ENCODE data around the gene SYT8. TPM values are rescaled to one million over a fixed set of nuclear protein-coding genes. Genes with fewer than 3 reads are reported as not detected.
"Not testable (repeated sequence)": the region's sequence is repeated elsewhere in the genome, so short reads cannot be mapped to it uniquely, and the experiment has no call there.

The SYT8 gene
- polyA plus RNA-seq, 1 of the 3 experiments (the other 2 are of a cell fraction): not detected

- 77% methylated on average over 19 of the region's 28 CpGs for WGBS (ENCODE audit: low lambda C conversion rate)
Observed at GRCh38 chr11:1875093-1875850, 40.5 kb downstream of the SYT8 start.

GRCh38 chr11:1875851-1876301 is 41.1 kb downstream of the SYT8 start:
- not testable (repeated sequence) for H3K9me2 ChIP-seq; H4K20me1 ChIP-seq (ENCODE audit: insufficient read depth); H3K27me3 ChIP-seq (ENCODE audit: insufficient read depth); H3K9me3 ChIP-seq; H3K79me2 ChIP-seq (ENCODE audit: insufficient read depth); H3K4me3 ChIP-seq (ENCODE audit: low read depth in 2 of 2, low read length in 1 of 2); H3F3A ChIP-seq (replicated peaks; ENCODE audit: insufficient read depth); H3K36me3 ChIP-seq (replicated peaks in 1 of 2; ENCODE audit: control insufficient read depth in 1 of 2, insufficient read depth in 2 of 2, low read length in 1 of 2); H2AFZ ChIP-seq (ENCODE audit: low read depth); H3K9ac ChIP-seq; DNase-seq
- CTCF ChIA-PET: interaction anchor here (0.6 to 5.2 kb wide), 25 partner anchors 9 to 280 kb away, joined by 3 to 49 read pairs (median 6); partner anchors contain the start of genes CTSD, H19, SYT8 and TNNI2
- Histone ChIP-seq H3K4me1 (ENCODE audit: control insufficient read depth in 1 of 2, insufficient read depth in 2 of 2, low read depth in 1 of 2, low read length in 1 of 2) (peaks cover 0 to 46% of the 10 kb centered on the region in 2 experiments; a peak in 2 of 4 replicates), H3K4me2 (peak overlapping the region; percentile 60; the same call in 1 of the 2 replicates), H3K27ac (ENCODE audit: low read depth in 2 of 2, low read length in 1 of 2) (peak overlapping the region in 1 of 2 experiments; percentile 78; a peak in 1 of 4 replicates)
- POLR2A ChIA-PET: interaction anchor here (1.4 to 2.4 kb wide), 5 partner anchors 41 to 122 kb away, joined by 4 to 11 read pairs (median 7); partner anchors contain the start of genes H19 and SYT8
- 88% methylated on average over 6 of the region's 13 CpGs for WGBS (ENCODE audit: low lambda C conversion rate)

More at GRCh38 chr11:1875093-1875850, 40.5 kb downstream of the SYT8 start:
- Histone ChIP-seq H3K36me3 (replicated peaks in 1 of 2; ENCODE audit: control insufficient read depth in 1 of 2, insufficient read depth in 2 of 2, low read length in 1 of 2) (no peaks in the 10 kb centered on the region), H3K4me3 (ENCODE audit: low read depth in 2 of 2, low read length in 1 of 2) (no peak overlapping the region), H3K4me1 (ENCODE audit: control insufficient read depth in 1 of 2, insufficient read depth in 2 of 2, low read depth in 1 of 2, low read length in 1 of 2) (peaks cover 0 to 46% of the 10 kb centered on the region in 2 experiments; a peak in 2 of 4 replicates), H3K79me2 (ENCODE audit: insufficient read depth) (no peaks in the 10 kb centered on the region), H3K9me2 (no peaks in the 10 kb centered on the region), H3K27me3 (ENCODE audit: insufficient read depth) (no peaks in the 10 kb centered on the region), H3K9me3 (no peaks in the 10 kb centered on the region), H3K9ac (no peak overlapping the region), H4K20me1 (ENCODE audit: insufficient read depth) (no peaks in the 10 kb centered on the region), H3K27ac (ENCODE audit: low read depth in 2 of 2, low read length in 1 of 2) (peak overlapping the region in 1 of 2 experiments; percentile 53; a peak in 1 of 4 replicates), H3K4me2 (no peak overlapping the region), H2AFZ (ENCODE audit: low read depth) (no peak overlapping the region), H3F3A (replicated peaks; ENCODE audit: insufficient read depth) (no peaks in the 10 kb centered on the region)
- ChIA-PET POLR2A (interaction anchor here (2.4 kb wide), 1 partner anchor 119 kb away, joined by 8 read pairs; no protein-coding TSS in a partner anchor), CTCF (interaction anchor here (0.6 to 5.2 kb wide), 15 partner anchors 9 to 281 kb away, joined by 3 to 39 read pairs (median 6); partner anchors contain the start of genes CTSD and SYT8)
- TF ChIP-seq USF2 (IDR thresholded peaks at IDR 0.05; ENCODE audit: borderline replicate concordance, low read depth, low read length) (no peak), IRF3 (IDR thresholded peaks at IDR 0.05; ENCODE audit: low read depth, low read length) (no peak), MXI1 (IDR thresholded peaks at IDR 0.05; ENCODE audit: low read depth, low read length) (no peak), FOSL2 (IDR thresholded peaks at IDR 0.05; ENCODE audit: borderline replicate concordance, low read depth) (no peak), YY1 (IDR thresholded peaks at IDR 0.05; ENCODE audit: low read depth) (no peak), RXRA (IDR thresholded peaks at IDR 0.05; ENCODE audit: borderline replicate concordance, low read depth) (no peak), TAF1 (IDR thresholded peaks at IDR 0.05; ENCODE audit: borderline replicate concordance, low read depth, low read length) (no peak), PBX3 (IDR thresholded peaks at IDR 0.05) (no peak), POLR2AphosphoS5 (IDR thresholded peaks at IDR 0.05; ENCODE audit: low read depth, low read length) (no peak)
- DNase-seq: peak; percentile 30
